ENCODE results near the gene RAD51B.

Gene RAD51B

DNA sequence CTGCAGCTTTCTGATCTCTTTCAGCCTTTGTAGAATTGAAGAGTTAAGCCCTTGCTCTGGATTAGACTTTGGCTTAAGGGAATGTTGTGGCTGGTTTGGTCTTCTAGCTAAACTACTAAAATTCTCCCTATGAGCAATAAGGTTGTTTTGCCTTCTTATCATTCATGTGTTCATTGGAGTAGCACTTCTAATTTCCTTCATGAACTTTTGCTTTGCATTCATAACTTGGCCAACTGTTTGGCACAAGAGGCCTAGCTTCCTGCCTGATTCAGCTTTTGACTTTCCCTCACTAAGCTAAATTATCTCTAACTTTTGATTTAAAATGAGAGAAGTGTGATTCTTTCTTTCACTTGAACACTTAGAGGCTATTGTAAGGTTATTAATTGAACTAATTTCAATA is 384.3 kb downstream of the RAD51B start:
- Histone ChIP-seq H3K9me3 (ENCODE audit: control insufficient read depth, low read length) (no peaks in the 10 kb centered on the region), H3K4me3 (ENCODE audit: low read depth, low read length) (no peak overlapping the region), H3K4me2 (ENCODE audit: low read length) (no peak overlapping the region), H3K36me3 (ENCODE audit: control insufficient read depth, insufficient read depth, low read length) (no peaks in the 10 kb centered on the region), H3K4me1 (peaks cover 13% of the 10 kb centered on the region), H3K79me2 (no peaks in the 10 kb centered on the region), H2AFZ (no peak overlapping the region), H3K27ac (no peak overlapping the region), H3K27me3 (ENCODE audit: control insufficient read depth, insufficient read depth, low read length) (no peaks in the 10 kb centered on the region), H3K9ac (no peak overlapping the region)
- TF ChIP-seq, protein P1, sequence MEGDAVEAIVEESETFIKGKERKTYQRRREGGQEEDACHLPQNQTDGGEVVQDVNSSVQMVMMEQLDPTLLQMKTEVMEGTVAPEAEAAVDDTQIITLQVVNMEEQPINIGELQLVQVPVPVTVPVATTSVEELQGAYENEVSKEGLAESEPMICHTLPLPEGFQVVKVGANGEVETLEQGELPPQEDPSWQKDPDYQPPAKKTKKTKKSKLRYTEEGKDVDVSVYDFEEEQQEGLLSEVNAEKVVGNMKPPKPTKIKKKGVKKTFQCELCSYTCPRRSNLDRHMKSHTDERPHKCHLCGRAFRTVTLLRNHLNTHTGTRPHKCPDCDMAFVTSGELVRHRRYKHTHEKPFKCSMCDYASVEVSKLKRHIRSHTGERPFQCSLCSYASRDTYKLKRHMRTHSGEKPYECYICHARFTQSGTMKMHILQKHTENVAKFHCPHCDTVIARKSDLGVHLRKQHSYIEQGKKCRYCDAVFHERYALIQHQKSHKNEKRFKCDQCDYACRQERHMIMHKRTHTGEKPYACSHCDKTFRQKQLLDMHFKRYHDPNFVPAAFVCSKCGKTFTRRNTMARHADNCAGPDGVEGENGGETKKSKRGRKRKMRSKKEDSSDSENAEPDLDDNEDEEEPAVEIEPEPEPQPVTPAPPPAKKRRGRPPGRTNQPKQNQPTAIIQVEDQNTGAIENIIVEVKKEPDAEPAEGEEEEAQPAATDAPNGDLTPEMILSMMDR (IDR thresholded peaks at IDR 0.05): no peak

DNA sequence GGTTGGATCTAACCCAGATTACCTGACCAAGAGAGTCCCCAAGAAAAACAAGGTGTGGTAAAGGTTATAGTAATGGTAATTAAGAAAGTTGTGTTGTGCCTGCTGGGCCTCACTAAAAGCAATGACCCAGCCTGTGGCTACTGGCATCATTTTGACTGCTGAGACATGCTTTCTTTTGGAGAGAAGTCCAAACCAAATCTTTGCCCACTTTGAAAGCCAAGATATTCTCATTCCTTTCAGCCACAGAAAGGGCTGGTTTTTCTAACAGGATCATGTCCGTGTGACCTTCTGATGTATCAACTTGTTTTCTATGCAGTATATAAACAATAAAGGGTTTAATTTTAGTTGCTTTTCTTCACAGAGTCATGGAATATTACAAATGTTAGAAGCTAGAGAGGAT is 388.6 kb downstream of the RAD51B start:
- H3K27me3 ChIP-seq (ENCODE audit: control insufficient read depth, insufficient read depth, low read length): no peaks in the 10 kb centered on the region
- TF ChIP-seq, protein P1 (IDR thresholded peaks at IDR 0.05): no peak
- H3K36me3 ChIP-seq (ENCODE audit: control insufficient read depth, insufficient read depth, low read length): no peaks in the 10 kb centered on the region
- no peaks in the 10 kb centered on the region for H3K79me2 ChIP-seq
- H3K4me3 ChIP-seq (ENCODE audit: low read depth, low read length): no peak overlapping the region
- H3K9ac ChIP-seq: no peak overlapping the region
- H3K9me3 ChIP-seq (ENCODE audit: control insufficient read depth, low read length): no peaks in the 10 kb centered on the region
- no peak overlapping the region for H3K4me2 ChIP-seq (ENCODE audit: low read length)
- H3K27ac ChIP-seq: no peak overlapping the region
- peaks cover 4% of the 10 kb centered on the region for H3K4me1 ChIP-seq
- H2AFZ ChIP-seq: no peak overlapping the region

DNA sequence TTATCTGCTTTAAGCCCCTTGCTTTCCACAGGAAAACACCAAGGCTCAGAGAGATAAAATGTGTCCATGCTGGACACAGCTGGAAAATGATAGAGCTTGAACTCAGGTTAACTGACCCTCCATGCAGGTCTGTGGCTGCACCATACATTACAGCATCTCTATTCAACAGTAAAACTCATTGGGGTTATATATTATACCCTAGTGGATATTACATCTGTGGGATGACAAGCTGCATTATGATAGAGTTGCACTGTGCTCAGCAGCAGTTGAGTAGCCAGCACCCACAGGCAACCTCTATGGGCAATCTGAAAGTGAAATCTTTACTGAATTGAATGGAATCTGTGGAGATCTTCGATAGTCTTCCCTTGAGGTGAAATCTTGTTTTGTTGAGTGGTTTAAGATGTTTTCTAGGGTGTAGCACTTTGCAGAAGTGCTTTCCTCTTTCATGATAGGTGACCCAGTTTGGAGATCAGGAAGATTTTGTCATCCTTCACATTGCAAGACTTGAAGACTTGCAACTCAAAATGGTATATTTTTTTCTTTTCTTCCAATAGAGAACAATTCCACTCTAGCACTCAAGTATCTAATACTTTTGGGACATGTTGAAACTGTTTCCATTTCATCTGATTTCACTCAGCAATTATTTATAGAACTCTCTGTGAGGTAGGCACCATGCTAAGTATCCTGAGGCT is 389.2 kb downstream of the RAD51B start:
- Histone ChIP-seq H3K4me2 (ENCODE audit: low read length) (no peak overlapping the region), H3K9me3 (ENCODE audit: control insufficient read depth, low read length) (no peaks in the 10 kb centered on the region), H3K79me2 (no peaks in the 10 kb centered on the region), H3K27ac (no peak overlapping the region), H3K27me3 (ENCODE audit: control insufficient read depth, insufficient read depth, low read length) (no peaks in the 10 kb centered on the region), H3K36me3 (ENCODE audit: control insufficient read depth, insufficient read depth, low read length) (no peaks in the 10 kb centered on the region), H3K4me1 (peaks cover 4% of the 10 kb centered on the region), H3K4me3 (ENCODE audit: low read depth, low read length) (no peak overlapping the region), H3K9ac (no peak overlapping the region), H2AFZ (no peak overlapping the region)
- TF ChIP-seq, protein P1 (IDR thresholded peaks at IDR 0.05): no peak

DNA sequence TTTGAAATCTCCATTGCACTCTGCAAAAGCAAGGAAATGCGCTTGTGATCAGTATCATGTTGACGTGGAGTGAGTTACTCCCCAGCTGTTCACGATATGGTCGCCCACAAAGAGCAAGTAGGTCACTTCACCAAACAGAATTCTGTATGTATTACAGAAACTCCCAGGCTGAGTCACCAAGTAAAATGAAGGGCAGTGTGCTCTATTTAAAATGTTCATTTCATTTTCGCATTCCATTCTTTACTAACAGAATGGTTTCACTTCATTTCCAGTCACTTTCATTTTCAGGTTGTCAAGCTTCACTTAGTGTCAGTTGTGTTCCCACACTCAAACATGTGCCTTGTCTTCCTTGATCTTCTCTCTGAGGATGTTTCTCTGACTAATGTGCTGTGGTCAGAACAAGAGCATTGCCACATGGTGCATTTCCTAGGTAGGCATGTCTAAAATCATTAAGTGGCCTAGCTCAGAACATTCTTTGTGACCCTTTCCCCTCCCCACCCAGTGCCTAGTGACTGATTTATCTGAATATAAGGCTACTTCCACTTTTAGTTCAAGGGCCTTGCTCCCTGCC is 391.2 kb downstream of the RAD51B start:
- Histone ChIP-seq H3K27me3 (ENCODE audit: control insufficient read depth, insufficient read depth, low read length) (no peaks in the 10 kb centered on the region), H2AFZ (peak overlapping the region; percentile 8), H3K4me1 (peaks cover 4% of the 10 kb centered on the region), H3K9ac (no peak overlapping the region), H3K79me2 (no peaks in the 10 kb centered on the region), H3K36me3 (ENCODE audit: control insufficient read depth, insufficient read depth, low read length) (no peaks in the 10 kb centered on the region), H3K4me3 (ENCODE audit: low read depth, low read length) (no peak overlapping the region), H3K9me3 (ENCODE audit: control insufficient read depth, low read length) (no peaks in the 10 kb centered on the region), H3K27ac (no peak overlapping the region), H3K4me2 (ENCODE audit: low read length) (no peak overlapping the region)
- TF ChIP-seq, protein P1 (IDR thresholded peaks at IDR 0.05): no peak

DNA sequence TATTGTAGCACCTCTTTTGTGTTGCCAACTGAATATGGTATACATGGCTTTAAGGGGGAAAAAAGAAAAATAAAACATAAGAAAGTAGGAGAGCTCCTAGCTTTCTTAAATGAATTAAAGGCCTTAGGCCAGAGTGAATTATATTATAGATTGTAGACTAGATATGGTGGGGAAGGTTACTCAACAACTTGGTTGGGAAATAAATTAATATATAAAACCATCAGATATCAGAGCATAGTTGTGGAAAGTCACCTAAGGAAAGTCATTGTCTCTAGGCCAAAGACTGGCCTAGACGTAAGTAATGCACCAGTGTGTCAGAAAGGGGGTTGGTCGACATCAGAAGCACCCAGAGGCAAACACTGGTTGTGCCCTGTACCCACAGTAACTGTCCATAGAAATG is 391.8 kb downstream of the RAD51B start:
- Histone ChIP-seq H2AFZ (no peak overlapping the region), H3K4me2 (ENCODE audit: low read length) (no peak overlapping the region), H3K4me1 (peaks cover 4% of the 10 kb centered on the region), H3K4me3 (ENCODE audit: low read depth, low read length) (no peak overlapping the region), H3K9me3 (ENCODE audit: control insufficient read depth, low read length) (no peaks in the 10 kb centered on the region), H3K27me3 (ENCODE audit: control insufficient read depth, insufficient read depth, low read length) (no peaks in the 10 kb centered on the region), H3K9ac (no peak overlapping the region), H3K36me3 (ENCODE audit: control insufficient read depth, insufficient read depth, low read length) (no peaks in the 10 kb centered on the region), H3K79me2 (no peaks in the 10 kb centered on the region), H3K27ac (no peak overlapping the region)
- TF ChIP-seq, protein P1 (IDR thresholded peaks at IDR 0.05): no peak

Data from parathyroid adenoma (tissue), 2 donors.